SH-SY5Y (cell line): ENCODE measurements around the gene RNF112.

Source experiments
- GATA2 ChIP-seq: IDR thresholded peaks from 2 replicates; pipeline ENCODE4 v1.6.1; 2011; ENCODE audit warnings: mild to moderate bottlenecking, low read depth, low read length
- GATA3 ChIP-seq: IDR thresholded peaks from 2 replicates; pipeline ENCODE4 v1.6.1; 2011; ENCODE audit warnings: low read depth, mild to moderate bottlenecking, low read length, moderate library complexity

GRCh38 chr17:19372439-19372838, 38.6 kb upstream of the RNF112 start:
- TF ChIP-seq GATA2 = no peak
- no peak for TF ChIP-seq GATA3
